HG02943 (cell line): ENCODE measurements around the gene ZSWIM3.
"Not testable (repeated sequence)": the region's sequence is repeated elsewhere in the genome, so short reads cannot be mapped to it uniquely, and the experiment has no call there.

Experiments
- ATAC-seq: cut with Tn5 transposase; IDR thresholded peaks from one replicate; pipeline ENCODE4 v1.9.1; 2021; ENCODE audit warnings: mild to moderate bottlenecking, low read depth, moderate library complexity; ENCODE audit not compliant: unreplicated experiment

The ZSWIM3 gene

GRCh38 chr20:45857114-45857881 is at the start of gene ZSWIM3, which contains the start of gene ACOT8:
Gene ZSWIM3 (plus strand): TSS chr20:45857614. CDS start chr20:45857826, 212 bp downstream.
Gene ACOT8 (minus strand): TSS chr20:45857392. CDS start chr20:45857315, 77 bp downstream.
- peak; percentile 97 for ATAC-seq

DNA sequence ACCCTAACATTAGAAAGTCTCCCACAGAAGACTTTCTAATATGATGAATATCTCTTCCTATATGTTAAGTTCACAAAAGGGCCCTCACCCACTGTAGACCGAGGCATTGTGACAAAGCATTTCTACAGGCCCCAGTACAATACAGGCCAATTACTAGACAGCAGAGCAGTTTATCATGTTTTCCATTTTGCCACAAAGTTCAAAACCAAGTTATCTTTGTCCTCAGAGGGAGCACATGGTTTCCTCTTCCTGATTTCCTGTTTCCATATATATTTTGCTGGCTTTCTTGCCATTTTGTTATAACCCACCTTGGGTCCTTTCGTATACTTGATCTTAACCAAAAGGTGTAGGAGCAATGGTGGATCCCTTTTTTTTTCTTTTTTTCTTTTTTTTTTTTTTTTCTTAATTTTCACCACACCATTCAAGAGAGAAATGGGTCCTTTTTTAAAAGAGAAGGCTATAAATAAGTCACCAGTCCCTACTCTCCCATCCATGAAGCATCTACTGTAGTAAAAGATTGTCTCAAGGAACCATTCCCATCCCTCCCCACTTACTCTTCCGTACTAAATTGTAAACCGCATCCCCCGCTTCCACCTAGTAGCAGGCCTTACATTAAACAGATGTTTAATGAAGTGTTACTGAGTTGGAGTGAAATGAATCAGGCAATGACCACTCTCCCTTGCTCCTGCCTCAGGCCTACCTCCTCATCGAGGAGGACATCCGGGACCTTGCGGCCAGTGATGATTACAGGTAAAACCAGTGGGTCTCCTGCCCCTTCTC is 47.0 kb upstream of the ZSWIM3 start:
- ATAC-seq = no peak

GRCh38 chr20:45812157-45813005 is 45.0 kb upstream of the ZSWIM3 start, which contains the start of gene UBE2C:
Gene UBE2C (plus strand): TSS chr20:45812644. CDS start chr20:45812696, 52 bp downstream.
- peak; percentile 99 for ATAC-seq

DNA sequence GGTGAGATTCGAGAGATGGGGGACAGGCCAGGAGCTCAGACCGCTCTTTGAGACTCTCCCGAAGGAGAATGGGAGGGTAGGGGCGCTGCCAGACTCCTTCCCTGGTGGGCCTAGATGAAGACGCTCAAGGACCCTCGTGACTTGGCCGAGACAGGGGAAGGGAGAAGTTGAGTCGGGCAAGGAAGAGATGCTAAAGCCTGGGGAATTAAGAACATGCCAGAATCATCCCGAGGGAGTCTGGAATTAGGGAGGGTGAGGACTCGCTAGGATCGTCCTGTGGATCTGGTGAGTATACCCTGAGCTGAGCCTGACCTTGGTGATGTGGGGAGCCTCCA is 44.4 kb upstream of the ZSWIM3 start:
- ATAC-seq = no peak

- no peak for ATAC-seq
Observed at GRCh38 chr20:45813489-45813888, 43.9 kb upstream of the ZSWIM3 start.

DNA sequence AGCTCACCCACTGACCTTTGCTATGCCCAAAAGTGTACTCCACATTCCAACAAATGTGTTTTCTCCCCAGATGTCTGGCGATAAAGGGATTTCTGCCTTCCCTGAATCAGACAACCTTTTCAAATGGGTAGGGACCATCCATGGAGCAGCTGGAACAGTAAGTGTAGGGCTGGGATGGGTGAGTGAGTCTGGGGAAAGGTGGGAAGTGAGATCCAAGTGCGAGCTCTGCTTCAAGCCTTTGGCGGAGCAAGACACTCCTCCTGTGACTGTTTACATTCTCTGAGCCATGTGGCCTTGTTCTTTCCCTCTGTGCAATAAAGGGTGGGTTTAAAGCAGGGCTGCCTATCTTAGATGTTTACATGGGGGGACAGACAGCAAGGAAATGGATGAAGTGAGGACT is 43.1 kb upstream of the ZSWIM3 start:
- ATAC-seq = no peak

- no peak for ATAC-seq
Observed at GRCh38 chr20:45816951-45817350, 40.5 kb upstream of the ZSWIM3 start.

- ATAC-seq = no peak
Observed at GRCh38 chr20:45817376-45818194, 39.8 kb upstream of the ZSWIM3 start.

DNA sequence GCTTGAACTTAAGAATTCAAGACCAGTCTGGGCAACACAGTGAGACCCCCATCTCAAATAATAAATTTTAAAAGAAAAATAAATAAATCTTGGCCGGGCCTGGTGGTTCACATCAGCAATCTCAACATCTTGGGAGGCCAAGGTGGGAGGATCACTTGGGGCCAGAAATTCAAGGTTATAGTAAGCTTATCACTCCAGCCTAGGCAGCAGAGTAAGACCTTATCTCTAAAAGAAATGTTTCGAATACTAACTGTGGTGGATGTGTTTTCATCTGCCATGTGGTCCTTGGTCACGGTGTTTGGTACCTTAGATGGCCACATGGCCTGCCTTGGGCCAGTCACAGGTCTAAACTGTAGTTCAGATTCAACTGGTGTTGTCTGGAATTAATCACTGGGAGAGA is 39.2 kb upstream of the ZSWIM3 start:
- ATAC-seq = no peak

GRCh38 chr20:45819466-45819865 is 37.9 kb upstream of the ZSWIM3 start:
- no peak for ATAC-seq

DNA sequence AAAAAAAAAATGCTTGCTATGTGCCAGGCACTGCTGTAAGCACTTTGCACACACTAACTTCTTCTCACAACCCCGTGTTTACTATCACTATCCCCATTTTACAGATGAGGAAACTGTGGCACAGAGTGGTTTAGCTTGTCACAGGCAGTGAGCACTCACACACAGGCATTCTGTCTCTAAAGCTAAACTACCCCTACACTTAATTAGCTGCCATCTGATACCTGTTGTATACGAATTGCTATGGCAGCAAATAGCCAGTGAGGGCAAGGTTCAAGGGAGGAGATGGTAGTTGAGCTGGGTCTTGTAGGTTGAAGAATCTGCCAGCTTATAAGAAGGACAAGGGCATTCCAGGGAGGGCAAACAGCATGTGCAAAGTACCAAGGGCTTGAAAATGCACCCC is 35.5 kb upstream of the ZSWIM3 start:
- no peak for ATAC-seq

DNA sequence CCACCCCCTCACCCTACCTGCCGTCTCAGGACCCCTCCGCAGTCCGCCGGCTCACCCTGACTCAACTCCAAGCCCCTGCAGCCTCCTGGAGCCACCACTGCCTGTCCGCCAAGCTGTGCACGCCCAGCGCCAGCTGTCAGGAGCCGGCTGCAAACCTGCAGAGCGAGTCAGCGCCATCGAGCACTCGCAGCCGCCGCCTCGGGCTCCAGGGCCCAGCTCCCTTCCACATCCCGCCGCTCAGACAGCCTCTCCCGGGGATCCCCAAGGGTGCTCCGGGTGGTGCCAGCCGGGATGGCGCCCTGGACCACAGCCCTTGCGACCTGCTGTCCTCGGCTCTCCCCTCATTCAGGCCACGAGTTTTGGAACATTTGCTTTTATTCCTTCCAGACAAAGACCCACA is 34.6 kb upstream of the ZSWIM3 start:
- no peak for ATAC-seq

- ATAC-seq = no peak
Observed at GRCh38 chr20:45823949-45824835, 33.2 kb upstream of the ZSWIM3 start.

DNA sequence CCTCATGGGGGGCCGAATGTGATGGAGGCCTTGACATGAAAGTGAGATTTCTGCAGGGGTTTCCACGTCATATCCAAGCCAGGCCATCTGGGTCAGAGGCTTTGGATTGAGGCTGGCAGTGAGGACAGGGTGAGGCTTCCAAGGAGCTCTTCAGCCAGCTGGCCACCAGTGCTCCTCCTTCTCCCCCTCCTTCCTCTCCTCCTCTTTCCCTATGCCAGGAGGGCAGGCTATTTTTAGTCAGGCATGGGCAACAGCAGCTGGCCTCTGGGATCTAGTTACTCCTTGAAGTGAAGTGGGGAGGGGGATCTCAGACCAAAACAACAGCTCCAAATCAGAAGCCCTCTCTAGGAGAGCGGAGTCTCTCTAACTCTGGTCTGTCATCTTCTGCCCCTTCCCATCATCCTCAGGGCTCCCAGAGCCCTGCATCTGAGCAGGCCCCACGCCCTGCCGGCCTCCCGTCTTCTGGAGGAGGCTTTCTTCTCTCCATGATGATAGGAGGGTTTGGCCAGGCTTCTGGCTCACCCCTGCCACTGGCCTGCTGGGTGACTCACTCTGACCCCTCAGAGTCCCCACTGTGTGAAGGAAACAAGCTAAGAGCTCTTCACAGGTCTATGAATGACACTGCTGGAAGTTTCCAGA is 30.9 kb upstream of the ZSWIM3 start:
- no peak for ATAC-seq

DNA sequence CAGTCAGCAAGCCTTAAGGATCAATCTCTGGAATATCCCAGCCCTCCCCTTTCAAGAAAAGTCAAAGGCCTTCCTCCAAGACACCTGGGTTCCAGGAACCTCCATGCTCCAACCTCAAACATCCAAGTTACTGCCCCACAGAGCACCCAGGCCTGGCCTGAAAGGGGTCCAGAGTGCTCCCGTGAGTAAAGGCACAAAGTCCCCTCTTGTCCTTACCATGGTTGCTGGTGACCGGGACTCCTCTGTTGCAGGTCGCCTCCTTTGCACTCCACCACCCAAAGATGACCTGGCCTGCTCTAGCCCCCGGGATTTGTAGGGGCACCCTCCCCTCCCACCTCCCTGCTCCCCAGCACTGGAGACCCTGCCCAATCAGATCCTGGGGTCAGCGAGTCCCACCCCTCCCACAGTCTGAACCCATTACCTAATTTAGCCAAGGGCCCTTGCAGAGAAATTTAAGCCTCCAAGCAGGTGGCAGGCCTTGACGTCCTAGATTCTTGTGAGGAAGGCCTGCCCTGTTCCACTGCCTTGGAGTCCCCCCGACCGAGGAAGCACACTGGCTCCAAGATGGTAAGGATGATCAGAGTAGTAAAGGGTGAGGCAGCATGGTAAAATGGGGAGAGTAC is 30.3 kb upstream of the ZSWIM3 start, which contains the start of gene TNNC2:
TSS of gene TNNC2 (minus strand) at position 283 of the 623 bp plus-strand sequence. CDS start at position 219, 64 bp downstream.
- no peak for ATAC-seq

DNA sequence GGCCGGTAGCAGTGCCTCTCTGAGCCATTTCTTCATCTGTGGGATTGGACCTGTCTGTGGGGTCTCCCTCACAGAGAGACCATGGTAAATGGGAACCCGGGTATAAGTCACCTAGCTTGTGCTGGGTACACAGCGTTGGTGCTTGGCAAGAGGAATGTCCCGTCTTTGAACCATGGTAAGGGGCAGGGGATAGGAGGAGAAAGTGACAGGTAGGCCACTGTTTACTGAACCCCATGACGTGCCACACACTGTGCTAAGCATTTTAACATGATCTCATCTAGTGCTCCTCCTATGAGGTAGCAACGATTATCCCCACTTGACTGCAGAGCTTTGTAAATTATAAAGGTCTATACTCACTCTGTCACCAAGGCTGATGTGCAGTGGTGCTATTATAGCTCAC is 29.7 kb upstream of the ZSWIM3 start:
- ATAC-seq = no peak

DNA sequence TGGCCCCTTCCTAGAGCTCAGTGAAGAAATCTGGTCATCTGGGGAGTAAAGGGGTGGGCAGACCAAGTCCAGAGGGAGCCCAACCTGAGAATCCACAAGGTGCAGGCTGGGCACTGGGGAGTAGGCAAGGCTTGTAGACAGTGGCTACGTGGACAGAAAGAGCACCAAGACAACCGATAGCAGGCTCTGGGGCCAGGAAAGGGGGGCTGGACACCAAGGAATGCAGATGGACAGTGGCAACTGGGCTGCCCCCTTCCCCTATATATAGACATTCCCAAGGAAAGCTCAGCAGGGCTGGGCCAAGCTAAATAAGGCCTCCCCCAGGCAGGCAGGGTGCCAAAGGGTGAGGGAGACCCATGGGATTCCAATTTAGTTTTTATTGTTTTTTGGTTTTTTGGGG is 28.8 kb upstream of the ZSWIM3 start:
- no peak for ATAC-seq

GRCh38 chr20:45829673-45830106 is 27.7 kb upstream of the ZSWIM3 start:
- ATAC-seq = not testable (repeated sequence)
